GM12873 (cell line): ENCODE results near the gene ZDHHC7.

Experiments used
- TF ChIP-seq, protein P1 (sequence below): IDR thresholded peaks from 2 replicates; pipeline ENCODE4 v1.5.1; 2012; ENCODE audit warnings: low read depth, mild to moderate bottlenecking, moderate library complexity, low read length, control low read depth; ENCODE audit not compliant: insufficient read depth; ENCODE audit errors: missing control alignments

The ZDHHC7 gene

DNA sequence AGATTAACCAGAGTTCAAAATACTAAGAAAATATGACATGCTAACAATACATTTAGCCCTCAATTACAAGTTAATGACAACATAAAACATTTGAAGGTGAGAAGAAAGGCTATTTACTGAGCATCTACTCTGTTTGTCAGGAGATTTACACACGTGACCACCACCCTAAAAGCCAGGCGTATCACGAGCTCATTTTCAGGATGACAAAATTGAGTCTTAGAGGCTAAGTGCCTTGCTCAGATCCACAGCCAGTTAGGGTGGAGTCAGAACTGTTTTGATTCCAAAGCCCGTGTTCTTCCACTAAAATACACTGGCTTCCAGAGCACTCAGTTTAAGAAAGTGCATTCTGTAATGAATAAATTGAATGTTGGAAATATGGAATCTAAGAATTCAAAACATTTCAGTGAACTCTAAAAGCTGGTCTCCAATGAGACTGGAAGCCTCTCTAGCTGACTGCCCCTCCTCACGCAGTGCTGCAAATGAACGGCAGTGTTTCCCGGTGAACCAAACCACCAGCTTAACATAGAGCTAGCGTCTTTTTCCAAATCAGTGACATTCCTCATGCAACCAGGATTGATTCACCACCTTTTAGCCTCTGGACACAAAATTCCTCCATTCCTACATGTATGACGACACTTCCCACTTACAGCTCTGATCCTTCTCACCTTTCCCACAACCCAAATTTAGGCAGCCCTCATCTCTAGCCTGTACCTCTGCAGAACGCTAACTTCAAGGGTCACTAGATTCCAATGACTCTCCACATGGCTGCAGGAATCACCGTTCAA is 5.9 kb downstream of the ZDHHC7 start:
- TF ChIP-seq, protein P1, sequence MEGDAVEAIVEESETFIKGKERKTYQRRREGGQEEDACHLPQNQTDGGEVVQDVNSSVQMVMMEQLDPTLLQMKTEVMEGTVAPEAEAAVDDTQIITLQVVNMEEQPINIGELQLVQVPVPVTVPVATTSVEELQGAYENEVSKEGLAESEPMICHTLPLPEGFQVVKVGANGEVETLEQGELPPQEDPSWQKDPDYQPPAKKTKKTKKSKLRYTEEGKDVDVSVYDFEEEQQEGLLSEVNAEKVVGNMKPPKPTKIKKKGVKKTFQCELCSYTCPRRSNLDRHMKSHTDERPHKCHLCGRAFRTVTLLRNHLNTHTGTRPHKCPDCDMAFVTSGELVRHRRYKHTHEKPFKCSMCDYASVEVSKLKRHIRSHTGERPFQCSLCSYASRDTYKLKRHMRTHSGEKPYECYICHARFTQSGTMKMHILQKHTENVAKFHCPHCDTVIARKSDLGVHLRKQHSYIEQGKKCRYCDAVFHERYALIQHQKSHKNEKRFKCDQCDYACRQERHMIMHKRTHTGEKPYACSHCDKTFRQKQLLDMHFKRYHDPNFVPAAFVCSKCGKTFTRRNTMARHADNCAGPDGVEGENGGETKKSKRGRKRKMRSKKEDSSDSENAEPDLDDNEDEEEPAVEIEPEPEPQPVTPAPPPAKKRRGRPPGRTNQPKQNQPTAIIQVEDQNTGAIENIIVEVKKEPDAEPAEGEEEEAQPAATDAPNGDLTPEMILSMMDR, result no peak

GRCh38 chr16:85004587-85005205 is 6.6 kb downstream of the ZDHHC7 start:
- TF ChIP-seq, protein P1, result no peak

DNA sequence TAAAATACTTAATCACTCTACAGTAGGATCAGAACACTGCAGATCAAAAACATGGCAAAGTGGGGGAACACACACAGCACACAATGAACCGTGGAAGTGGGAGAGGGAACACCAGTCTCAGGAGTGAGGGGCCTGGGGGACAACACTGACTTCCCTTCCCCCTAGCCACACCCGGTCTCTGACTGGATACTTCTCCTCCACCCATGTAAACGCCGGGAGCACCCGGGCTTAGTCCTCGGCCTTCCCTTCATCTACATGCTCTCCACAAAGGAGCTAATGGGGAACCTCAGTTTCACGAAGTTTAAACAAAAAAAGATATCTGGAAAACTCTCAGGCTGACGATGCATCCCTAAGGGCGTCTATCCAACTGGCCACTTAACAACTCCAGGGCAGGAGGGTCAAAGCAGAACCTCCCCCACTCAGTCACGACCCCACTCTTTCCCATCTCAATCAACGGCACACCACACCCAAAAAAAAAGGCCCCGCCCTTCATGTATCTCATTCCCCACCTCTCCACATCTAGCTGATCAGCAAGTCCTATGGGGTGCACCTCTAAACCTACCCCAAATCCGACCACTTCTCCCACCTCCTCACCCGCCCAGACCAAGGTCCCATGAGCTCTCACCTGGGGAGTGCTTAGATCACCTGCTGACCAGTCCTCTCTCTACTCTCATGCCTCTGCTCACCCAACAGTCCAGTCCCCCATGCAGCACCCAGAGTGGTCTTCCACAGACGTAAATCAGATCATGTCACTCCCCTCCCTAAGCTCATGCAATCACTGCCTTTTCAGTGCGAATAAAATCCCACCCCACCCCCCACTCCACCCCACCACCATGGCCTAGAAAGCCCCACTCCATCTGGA is 7.4 kb downstream of the ZDHHC7 start:
- TF ChIP-seq, protein P1, result no peak

DNA sequence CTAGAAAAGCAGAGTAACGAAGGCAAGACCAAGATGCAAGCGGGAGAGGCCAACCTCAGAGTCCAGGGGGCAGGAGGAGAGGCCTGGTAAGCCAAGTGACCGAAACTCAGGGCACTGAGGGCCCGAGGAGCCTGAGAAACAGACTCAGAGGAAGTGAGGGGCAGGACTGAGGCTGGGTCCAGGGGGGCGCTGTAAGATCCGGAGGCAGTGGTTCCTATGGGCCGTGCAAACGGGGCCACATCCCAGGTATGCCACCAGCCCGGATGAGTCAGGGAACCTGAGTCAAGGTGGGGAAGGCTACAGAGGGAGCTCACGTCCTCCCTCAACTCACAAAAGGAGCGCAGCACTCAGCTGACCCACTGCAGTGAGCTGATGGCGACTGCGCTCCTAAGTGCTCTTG is 8.3 kb downstream of the ZDHHC7 start:
- TF ChIP-seq, protein P1, result no peak

- TF ChIP-seq, protein P1, result no peak
These were observed 8.7 kb downstream of the ZDHHC7 start for GRCh38 chr16:85002608-85003007.

DNA sequence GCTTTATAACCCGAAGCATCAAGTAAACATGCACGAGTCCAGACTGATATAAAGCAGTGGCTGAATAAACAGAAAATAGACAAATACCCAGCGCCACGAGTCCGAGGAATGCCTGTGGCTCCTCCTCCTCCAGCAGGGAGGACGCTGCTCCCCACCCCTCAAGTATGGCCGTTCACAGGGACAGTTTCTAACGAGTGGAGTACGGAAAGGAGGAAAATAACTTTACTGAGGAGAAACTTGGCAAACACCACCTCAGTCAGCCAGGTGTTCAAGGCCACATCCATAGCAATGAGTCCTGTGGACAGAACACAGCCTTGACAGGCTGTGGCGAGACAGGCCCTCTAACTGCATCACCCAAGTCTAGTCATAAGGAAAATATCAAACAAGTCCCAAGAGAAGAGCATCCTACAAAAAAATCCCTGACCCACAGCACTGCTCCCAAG is 9.2 kb downstream of the ZDHHC7 start:
- TF ChIP-seq, protein P1, result no peak
